DND-41 (cell line): Measurements from ENCODE around the gene SAMD8.
"Not testable (repeated sequence)": the region's sequence is repeated elsewhere in the genome, so short reads cannot be mapped to it uniquely, and the experiment has no call there.

Experiments
- ATAC-seq: fragments of 200-7000 bp; cut with Tn5 transposase; 3 replicates; pipeline ENCODE4 v1.9.1; 2021; ENCODE audit warnings: low read depth; ENCODE audit not compliant: insufficient read depth
- DNase-seq: peaks from one replicate; pipeline ENCODE4 v3.0.0-alpha.2; 2020
- H2AFZ ChIP-seq: 2 replicates; pipeline ENCODE4 v1.6.0; 2012; ENCODE audit warnings: low read depth, low read length
- H3K27ac ChIP-seq: 2 replicates; pipeline ENCODE4 v1.5.1; 2012; ENCODE audit warnings: low read length, inconsistent platforms
- H3K27me3 ChIP-seq: fragments of 200-600 bp; sonication (generic); 2 replicates; pipeline ENCODE4 v1.6.0; 2012; ENCODE audit warnings: low read length, mild to moderate bottlenecking, inconsistent platforms; ENCODE audit not compliant: insufficient read depth, poor library complexity
- H3K36me3 ChIP-seq: 2 replicates; pipeline ENCODE4 v1.5.1; 2012; ENCODE audit warnings: low read length, inconsistent platforms; ENCODE audit not compliant: insufficient read depth
- H3K4me1 ChIP-seq: 2 replicates; pipeline ENCODE4 v1.5.1; 2012; ENCODE audit warnings: mild to moderate bottlenecking, low read length; ENCODE audit not compliant: insufficient read depth
- H3K4me2 ChIP-seq: 2 replicates; pipeline ENCODE4 v1.6.0; 2012; ENCODE audit warnings: mild to moderate bottlenecking, moderate library complexity, low read length, inconsistent platforms; ENCODE audit not compliant: insufficient read depth
- H3K4me3 ChIP-seq, 2 experiments: fragments of 200-600 bp in 1 of 2; shearing (Covaris generic) in 1 of 2; 2 replicates each; pipeline ENCODE4 v1.5.1; 2012 to 2016; ENCODE audit warnings: inconsistent platforms in 2 of 2, low read length in 2 of 2, mild to moderate bottlenecking in 2 of 2, low read depth in 1 of 2, moderate library complexity in 1 of 2
- H3K79me2 ChIP-seq: 2 replicates; pipeline ENCODE4 v1.6.0; 2012; ENCODE audit warnings: low read length, inconsistent platforms; ENCODE audit not compliant: insufficient read depth
- H3K9ac ChIP-seq: 2 replicates; pipeline ENCODE4 v1.6.0; 2012; ENCODE audit warnings: low read depth, mild to moderate bottlenecking, inconsistent platforms, low read length, moderate library complexity
- H3K9me3 ChIP-seq: 2 replicates; pipeline ENCODE4 v1.5.1; 2012; ENCODE audit warnings: low read length, moderate library complexity, mild to moderate bottlenecking, inconsistent platforms; ENCODE audit not compliant: insufficient read depth, severe bottlenecking
- H4K20me1 ChIP-seq: 2 replicates; pipeline ENCODE4 v1.6.0; 2012; ENCODE audit warnings: low read length; ENCODE audit not compliant: insufficient read depth
- EZH2 ChIP-seq: IDR thresholded peaks from 3 replicates; pipeline ENCODE4 v1.6.1; 2012; ENCODE audit warnings: borderline replicate concordance, low read depth, mild to moderate bottlenecking, moderate library complexity, low read length, inconsistent platforms; ENCODE audit not compliant: severe bottlenecking
- TF ChIP-seq, protein P1 (sequence below): IDR thresholded peaks from 2 replicates; pipeline ENCODE4 v1.5.1; 2012; ENCODE audit warnings: borderline replicate concordance, low read length, moderate library complexity, mild to moderate bottlenecking; ENCODE audit not compliant: poor library complexity, severe bottlenecking; ENCODE audit errors: extremely low read depth

Gene SAMD8

DNA sequence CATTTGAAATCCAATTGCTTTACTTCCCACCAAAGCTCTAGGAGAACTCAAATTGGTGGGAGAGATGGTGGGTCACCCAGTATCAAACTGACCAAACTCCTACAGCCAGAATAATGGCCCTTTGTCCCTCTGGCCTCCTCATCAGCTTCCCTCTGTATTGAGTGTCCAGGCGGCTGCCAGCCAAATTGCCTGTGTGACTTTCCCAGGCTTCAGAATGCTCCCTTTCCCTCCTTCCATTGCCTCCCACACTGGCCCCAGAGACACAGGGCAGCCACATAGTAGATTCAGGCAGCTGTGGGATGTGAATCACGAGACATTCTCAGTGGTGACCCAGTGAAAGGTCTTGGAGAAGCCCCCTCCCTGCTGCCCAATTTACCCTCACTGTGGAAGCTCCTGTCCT lies 86.5 kb downstream of the SAMD8 start:
- no peaks in the 10 kb centered on the region for H4K20me1 ChIP-seq
- H3K79me2 ChIP-seq: no peaks in the 10 kb centered on the region
- H3K27me3 ChIP-seq: no peaks in the 10 kb centered on the region
- ATAC-seq: no peak
- H3K36me3 ChIP-seq: 0 out of 2 replicates have a peak, but pooled peaks cover 2% of the 10 kb centered on the region
- H3K4me3 ChIP-seq: no peak overlapping the region
- no peak overlapping the region for H2AFZ ChIP-seq
- H3K4me2 ChIP-seq: no peak overlapping the region
- no peak for DNase-seq
- no peak for TF ChIP-seq EZH2
- TF ChIP-seq, protein P1, sequence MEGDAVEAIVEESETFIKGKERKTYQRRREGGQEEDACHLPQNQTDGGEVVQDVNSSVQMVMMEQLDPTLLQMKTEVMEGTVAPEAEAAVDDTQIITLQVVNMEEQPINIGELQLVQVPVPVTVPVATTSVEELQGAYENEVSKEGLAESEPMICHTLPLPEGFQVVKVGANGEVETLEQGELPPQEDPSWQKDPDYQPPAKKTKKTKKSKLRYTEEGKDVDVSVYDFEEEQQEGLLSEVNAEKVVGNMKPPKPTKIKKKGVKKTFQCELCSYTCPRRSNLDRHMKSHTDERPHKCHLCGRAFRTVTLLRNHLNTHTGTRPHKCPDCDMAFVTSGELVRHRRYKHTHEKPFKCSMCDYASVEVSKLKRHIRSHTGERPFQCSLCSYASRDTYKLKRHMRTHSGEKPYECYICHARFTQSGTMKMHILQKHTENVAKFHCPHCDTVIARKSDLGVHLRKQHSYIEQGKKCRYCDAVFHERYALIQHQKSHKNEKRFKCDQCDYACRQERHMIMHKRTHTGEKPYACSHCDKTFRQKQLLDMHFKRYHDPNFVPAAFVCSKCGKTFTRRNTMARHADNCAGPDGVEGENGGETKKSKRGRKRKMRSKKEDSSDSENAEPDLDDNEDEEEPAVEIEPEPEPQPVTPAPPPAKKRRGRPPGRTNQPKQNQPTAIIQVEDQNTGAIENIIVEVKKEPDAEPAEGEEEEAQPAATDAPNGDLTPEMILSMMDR: no peak
- H3K9ac ChIP-seq: no peak overlapping the region
- H3K9me3 ChIP-seq: no peaks in the 10 kb centered on the region
- no peak overlapping the region for H3K27ac ChIP-seq
- no peaks in the 10 kb centered on the region for H3K4me1 ChIP-seq

DNA sequence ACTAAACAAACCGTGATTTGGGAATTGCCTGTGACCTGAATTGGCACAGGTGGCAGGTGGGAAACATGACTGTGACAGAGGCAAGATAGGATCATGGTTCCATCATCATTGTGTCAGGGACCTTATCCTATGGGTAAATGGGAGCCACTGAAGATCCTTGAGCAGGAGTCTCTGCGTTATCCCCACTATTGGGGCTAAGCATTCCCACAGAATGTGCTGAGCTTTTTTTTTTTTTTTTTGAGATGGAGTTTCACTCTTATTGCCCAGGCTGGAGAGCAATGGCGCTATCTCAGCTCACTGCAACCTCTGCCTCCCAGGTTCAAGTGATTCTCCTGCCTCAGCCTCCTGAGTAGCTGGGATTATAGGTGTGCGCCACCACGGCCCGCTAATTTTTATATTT lies 88.5 kb downstream of the SAMD8 start:
- not testable (repeated sequence) for H3K27me3 ChIP-seq, H3K79me2 ChIP-seq, H3K9me3 ChIP-seq, H3K4me1 ChIP-seq, H3K36me3 ChIP-seq, H4K20me1 ChIP-seq, ATAC-seq, H3K4me3 ChIP-seq, DNase-seq, H3K9ac ChIP-seq, H3K4me2 ChIP-seq, H3K27ac ChIP-seq, H2AFZ ChIP-seq

DNA sequence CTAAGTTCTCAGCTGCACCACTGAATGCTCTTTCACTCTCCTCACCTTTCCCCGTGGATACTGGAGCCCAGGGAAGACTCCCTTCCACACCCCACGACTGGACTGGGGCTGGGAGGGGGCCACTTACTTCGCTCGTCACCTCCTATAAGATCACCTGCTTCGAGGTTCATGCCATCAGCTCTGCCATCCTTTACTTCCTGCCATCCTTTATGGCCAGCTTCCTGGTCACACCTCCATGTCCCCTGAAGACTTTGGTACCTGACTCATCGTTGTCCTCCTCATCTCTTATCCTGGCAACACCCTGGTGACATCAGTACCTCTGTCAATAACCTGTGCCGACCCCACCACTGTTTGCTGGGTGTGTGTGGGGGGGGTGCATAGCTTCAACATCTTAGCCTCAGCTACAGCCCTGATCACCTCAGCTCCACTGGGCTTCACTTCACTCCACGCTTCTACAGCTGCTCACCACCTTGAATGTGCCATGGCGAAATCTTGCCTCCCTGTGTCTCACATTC lies 90.4 kb downstream of the SAMD8 start:
- Histone ChIP-seq H3K9ac (no peak overlapping the region), H4K20me1 (no peaks in the 10 kb centered on the region), H3K27ac (no peak overlapping the region), H3K79me2 (no peaks in the 10 kb centered on the region), H3K9me3 (no peaks in the 10 kb centered on the region), H3K27me3 (no peaks in the 10 kb centered on the region), H3K4me1 (no peaks in the 10 kb centered on the region), H3K4me3 (no peak overlapping the region), H3K36me3 (no peaks in the 10 kb centered on the region), H3K4me2 (no peak overlapping the region), H2AFZ (no peak overlapping the region)
- ATAC-seq (no peak), DNase-seq (no peak)
- TF ChIP-seq, protein P1: no peak
- TF ChIP-seq EZH2: no peak

DNA sequence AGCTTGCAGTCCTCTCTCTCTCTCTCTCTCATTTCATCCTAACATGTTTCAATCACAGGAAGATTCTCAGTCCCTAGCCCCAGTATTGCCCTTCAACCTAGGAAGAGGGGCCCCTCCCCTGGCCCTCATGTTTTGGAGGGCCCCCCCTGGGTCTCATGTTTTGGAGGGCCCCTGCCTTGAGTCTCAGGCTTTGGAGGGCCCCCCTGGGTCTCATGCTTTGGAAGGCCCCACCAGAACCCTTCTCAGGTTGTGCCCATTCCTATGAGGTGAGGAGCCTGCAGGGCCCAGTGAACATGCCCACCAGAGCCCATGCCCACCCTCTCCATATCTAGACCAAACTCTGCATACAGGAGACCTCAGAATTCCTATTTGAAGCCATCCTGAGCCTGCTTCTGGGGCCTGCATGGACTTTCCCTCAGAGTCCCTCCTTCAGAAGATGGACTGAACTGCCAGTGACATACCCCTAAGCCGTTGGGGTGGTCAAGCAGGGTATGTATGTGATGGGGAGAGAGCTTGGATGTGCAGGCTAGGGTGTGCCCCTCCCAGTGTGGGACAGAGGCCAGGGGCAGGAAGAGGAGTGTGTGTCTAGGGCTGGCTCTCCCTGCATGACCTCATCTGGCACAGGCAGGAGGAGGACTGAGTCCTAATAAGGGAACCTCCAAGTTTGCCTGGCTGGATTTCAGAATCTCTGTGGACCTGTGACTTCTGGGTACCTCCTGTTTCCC lies 91.0 kb downstream of the SAMD8 start:
- TF ChIP-seq, protein P1: no peak
- TF ChIP-seq EZH2: no peak
- Histone ChIP-seq H3K4me1 (no peaks in the 10 kb centered on the region), H3K9ac (no peak overlapping the region), H3K27ac (no peak overlapping the region), H3K4me3 (no peak overlapping the region), H3K4me2 (no peak overlapping the region), H3K79me2 (no peaks in the 10 kb centered on the region), H2AFZ (no peak overlapping the region), H4K20me1 (no peaks in the 10 kb centered on the region), H3K27me3 (no peaks in the 10 kb centered on the region), H3K9me3 (no peaks in the 10 kb centered on the region), H3K36me3 (no peaks in the 10 kb centered on the region)
- no peak for ATAC-seq
- DNase-seq: no peak

DNA sequence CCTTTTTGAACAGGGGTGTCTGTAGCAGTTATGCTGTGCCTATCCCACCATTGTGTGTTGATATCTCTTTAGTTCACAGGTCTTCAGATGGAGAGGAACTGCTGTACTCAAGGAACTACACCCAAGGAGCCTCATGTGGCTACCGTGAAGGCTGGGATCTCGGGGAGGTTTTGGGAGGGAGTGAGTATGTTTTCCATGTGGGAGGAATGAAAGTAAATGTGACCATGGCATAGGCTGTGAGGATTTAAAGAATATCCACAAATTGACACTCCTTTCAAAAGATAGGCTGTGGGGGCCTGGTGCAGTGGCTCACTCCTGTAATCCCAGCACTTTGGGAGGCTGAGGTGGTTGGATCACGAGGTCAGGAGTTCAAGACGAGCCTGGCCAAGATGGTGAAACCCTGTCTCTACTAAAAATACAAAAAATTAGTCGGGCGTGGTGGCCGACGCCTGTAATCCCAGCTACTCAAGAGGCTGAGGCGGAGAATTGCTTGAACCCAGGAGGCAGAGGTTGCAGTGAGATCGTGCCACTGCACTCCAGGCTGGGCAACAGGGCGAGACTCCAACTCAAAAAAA lies 91.7 kb downstream of the SAMD8 start:
- not testable (repeated sequence) for ATAC-seq

More for the DNA sequence above, 91.7 kb downstream of the SAMD8 start:
- not testable (repeated sequence) for H3K9ac ChIP-seq, H2AFZ ChIP-seq, DNase-seq, H3K36me3 ChIP-seq, H3K27me3 ChIP-seq, H3K27ac ChIP-seq, H3K9me3 ChIP-seq, H3K4me2 ChIP-seq, H3K4me1 ChIP-seq, H4K20me1 ChIP-seq, H3K4me3 ChIP-seq, H3K79me2 ChIP-seq
